Endometrium (tissue), 2 donors: ENCODE measurements around the gene SIM1.

ENCODE experiments used
- FAIRE-seq: peaks from 2 replicates; lab custom pipeline; 2012; peaks lifted over from hg19 to GRCh38; lab: Jason Lieb, UNC
- donor health status: control.
- donor health status: control.

SIM1 gene

GRCh38 chr6:100350139-100350538 is 114.6 kb downstream of the SIM1 start:
- no peak for FAIRE-seq

- no peak for FAIRE-seq
Measured at GRCh38 chr6:100349366-100349765, 115.4 kb downstream of the SIM1 start.

- FAIRE-seq: no peak
Measured at GRCh38 chr6:100347901-100348550, 116.7 kb downstream of the SIM1 start.

GRCh38 chr6:100346828-100347227 is 117.9 kb downstream of the SIM1 start:
- no peak for FAIRE-seq

GRCh38 chr6:100346203-100346602 is 118.5 kb downstream of the SIM1 start:
- no peak for FAIRE-seq

GRCh38 chr6:100344761-100345160 is 120.0 kb downstream of the SIM1 start:
- FAIRE-seq: no peak

- FAIRE-seq: no peak
Measured at GRCh38 chr6:100344321-100344720, 120.4 kb downstream of the SIM1 start.

GRCh38 chr6:100343316-100344077 is 121.2 kb downstream of the SIM1 start:
- FAIRE-seq: peak; percentile 26

- no peak for FAIRE-seq
Measured at GRCh38 chr6:100342830-100343229, 121.9 kb downstream of the SIM1 start.

- no peak for FAIRE-seq
Measured at GRCh38 chr6:100339574-100340255, 125.0 kb downstream of the SIM1 start.

- no peak for FAIRE-seq
Measured at GRCh38 chr6:100338090-100338489, 126.6 kb downstream of the SIM1 start.

GRCh38 chr6:100336876-100337275 is 127.8 kb downstream of the SIM1 start:
- FAIRE-seq: no peak

- FAIRE-seq: no peak
Measured at GRCh38 chr6:100335991-100336390, 128.7 kb downstream of the SIM1 start.
